22Rv1 (cell line): ENCODE results near the gene MEIOSIN.

Experiments
- H3K27ac ChIP-seq: fragments of 450-650 bp; 2 replicates; pipeline ENCODE4 v1.5.1; 2017
- ZFX ChIP-seq: fragments of 450-650 bp; IDR thresholded peaks from 2 replicates; pipeline ENCODE4 v1.6.1; 2017; ENCODE audit warnings: antibody characterized with exemption, borderline replicate concordance
- TF ChIP-seq, protein P1 (sequence below): fragments of 450-650 bp; IDR thresholded peaks from 2 replicates; pipeline ENCODE4 v1.5.1; 2017; ENCODE audit warnings: mild to moderate bottlenecking

MEIOSIN gene

DNA sequence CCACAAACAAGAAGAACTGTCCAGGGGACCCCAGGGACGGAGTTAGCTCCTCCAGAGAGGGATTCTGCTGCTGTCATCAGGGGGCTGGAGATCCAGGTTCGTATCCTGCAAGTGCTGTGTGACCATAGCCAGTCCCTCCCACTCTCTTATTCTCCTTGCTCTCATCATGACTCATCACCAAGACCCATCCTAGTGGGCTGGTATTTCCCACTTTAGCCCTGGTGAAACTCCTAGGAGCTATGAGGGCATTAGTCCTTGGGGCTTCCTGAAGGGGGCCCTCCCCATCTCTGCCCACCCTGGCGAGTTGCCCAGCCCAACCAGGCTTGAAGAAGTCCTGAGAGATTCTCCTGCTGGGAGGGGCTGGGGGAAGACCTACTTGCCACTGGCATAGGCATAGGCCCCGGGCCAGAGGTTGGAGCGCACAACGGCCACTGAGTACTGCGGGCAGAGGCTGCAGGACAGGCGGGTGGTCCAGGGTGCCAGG, 66.9 kb downstream of the MEIOSIN start:
- no peak overlapping the region for H3K27ac ChIP-seq
- TF ChIP-seq, protein P1, sequence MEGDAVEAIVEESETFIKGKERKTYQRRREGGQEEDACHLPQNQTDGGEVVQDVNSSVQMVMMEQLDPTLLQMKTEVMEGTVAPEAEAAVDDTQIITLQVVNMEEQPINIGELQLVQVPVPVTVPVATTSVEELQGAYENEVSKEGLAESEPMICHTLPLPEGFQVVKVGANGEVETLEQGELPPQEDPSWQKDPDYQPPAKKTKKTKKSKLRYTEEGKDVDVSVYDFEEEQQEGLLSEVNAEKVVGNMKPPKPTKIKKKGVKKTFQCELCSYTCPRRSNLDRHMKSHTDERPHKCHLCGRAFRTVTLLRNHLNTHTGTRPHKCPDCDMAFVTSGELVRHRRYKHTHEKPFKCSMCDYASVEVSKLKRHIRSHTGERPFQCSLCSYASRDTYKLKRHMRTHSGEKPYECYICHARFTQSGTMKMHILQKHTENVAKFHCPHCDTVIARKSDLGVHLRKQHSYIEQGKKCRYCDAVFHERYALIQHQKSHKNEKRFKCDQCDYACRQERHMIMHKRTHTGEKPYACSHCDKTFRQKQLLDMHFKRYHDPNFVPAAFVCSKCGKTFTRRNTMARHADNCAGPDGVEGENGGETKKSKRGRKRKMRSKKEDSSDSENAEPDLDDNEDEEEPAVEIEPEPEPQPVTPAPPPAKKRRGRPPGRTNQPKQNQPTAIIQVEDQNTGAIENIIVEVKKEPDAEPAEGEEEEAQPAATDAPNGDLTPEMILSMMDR: no peak
- TF ChIP-seq ZFX: no peak

DNA sequence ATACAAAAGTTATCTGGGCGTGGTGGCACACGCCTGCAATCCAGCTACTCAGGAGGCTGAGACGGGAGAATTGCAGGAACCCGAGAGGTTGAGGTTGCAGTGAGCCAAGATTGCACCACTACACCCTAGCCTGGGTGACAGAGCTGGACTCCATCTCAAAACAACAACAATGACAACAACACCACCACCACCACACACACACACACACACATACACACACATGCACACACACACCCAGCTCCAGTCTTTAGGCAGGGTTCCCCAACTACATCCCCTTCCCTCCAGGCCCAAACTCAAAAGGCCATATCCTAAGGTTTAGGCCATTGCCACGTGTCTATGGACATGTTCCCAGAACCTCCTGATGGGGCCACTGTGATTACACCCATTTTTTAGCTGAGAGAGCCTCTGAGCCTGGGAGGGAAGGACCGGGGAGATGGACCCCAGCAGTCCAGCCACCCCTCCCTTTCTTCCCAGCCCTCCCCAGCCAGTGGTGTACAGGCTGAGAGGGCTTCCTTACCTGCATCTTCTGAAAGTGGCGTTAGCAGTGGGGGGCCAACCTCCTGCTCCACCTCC, 68.5 kb downstream of the MEIOSIN start:
- no peak overlapping the region for H3K27ac ChIP-seq
- TF ChIP-seq ZFX: no peak
- TF ChIP-seq, protein P1: no peak

DNA sequence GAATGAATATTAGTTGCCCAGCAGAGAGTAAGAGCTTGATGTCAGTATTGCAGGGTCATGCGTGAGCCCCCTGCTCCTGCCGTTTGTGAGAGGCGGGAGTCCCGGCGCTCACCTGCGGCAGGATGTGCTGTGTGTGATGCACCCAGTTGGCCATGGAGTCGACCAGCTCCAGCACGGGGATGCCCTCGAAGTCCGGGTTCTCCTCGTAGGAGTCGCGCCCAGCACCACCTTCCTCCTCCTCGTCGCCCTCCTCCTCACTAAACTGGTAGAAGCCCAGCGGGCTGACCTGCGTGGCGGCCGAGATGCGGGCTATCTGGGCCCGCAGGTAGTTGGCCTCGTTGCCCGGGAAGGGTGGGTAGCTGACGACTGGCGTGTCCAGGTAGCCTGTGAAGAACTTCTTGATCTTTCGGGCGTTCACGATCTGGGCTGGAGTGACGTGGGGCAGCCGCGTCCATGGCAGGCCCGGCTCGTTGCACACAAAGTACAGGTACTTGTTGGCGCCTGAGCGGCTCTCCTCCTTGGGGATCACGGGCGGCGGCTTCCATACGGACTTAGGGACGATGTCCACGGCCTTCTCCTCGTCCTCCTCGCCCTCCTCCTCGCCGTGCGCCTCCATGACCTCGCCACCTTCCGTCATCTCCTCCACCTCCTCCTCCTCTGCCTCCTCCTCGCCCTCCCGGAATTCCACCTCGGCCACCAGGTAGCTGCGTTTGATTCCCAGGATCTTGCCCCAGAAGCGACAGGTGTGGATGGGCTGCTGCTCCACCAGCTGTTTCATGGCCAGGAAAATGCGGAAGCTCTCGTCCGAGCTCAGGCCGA, 71.1 kb downstream of the MEIOSIN start:
- TF ChIP-seq, protein P1: no peak
- no peak for TF ChIP-seq ZFX
- no peak overlapping the region for H3K27ac ChIP-seq

DNA sequence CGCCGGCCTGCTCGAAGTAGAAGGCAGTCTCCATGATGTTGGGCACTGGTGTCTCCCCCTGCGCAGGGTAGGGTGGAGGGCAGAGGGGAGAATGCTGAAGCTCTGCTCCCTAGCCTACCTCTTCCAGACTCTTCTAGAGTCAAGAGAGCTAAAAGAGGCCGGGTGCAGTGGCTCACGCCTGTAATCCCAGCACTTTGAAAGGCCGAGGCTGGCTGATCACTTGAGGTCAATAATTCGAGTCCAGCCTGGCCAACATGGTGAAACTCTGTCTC, 71.7 kb downstream of the MEIOSIN start:
- TF ChIP-seq, protein P1: no peak
- TF ChIP-seq ZFX: no peak
- H3K27ac ChIP-seq: no peak overlapping the region

DNA sequence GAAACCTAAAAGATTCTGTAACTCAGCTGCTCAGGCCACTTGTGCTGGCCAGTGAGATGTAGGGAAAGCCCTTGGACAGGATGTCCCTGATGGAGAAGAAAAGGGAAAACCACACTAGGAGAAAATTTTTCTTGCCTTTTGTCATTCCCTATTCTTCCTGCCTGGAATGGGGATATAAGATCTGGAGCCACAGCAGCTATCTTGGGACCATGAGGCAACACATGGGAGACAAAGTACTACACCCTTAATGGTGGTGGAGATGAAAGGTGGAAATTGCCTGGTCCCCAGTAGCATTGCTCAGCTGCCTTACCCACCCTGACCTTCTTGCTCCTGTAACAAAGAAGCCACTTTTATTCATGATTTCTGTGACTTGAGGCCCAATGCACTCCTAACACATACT, 72.5 kb downstream of the MEIOSIN start:
- no peak overlapping the region for H3K27ac ChIP-seq
- TF ChIP-seq ZFX: no peak
- TF ChIP-seq, protein P1: no peak

DNA sequence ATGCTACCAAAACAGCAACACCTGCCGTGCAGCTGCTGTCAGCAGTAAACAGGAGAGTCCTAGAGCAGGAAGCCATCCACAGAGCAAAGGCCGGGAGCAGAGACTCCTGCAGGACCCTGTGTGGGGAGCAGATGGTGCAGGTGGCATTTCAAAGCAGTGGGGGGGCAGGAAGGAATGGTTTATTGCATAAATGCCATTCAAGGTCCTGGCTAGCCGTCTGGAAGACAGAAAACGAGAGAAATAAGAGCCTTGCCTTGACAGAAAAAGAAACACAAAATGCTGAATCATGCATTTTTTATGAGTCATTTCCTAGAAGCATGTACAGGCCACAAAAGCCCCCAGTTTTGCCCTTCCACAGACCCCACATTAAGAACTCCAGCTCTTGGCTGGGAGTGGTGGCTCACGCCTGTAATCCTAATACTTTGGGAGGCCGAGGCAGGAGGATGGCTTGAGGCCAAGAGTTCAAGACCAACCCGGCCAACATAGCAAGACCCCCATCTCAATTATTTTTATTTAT, 76.5 kb downstream of the MEIOSIN start:
- TF ChIP-seq, protein P1: no peak
- no peak for TF ChIP-seq ZFX
- H3K27ac ChIP-seq: no peak overlapping the region

- TF ChIP-seq, protein P1: no peak
- TF ChIP-seq ZFX: no peak
- no peak overlapping the region for H3K27ac ChIP-seq
Measured at GRCh38 chr19:45812297-45812696, 79.1 kb downstream of the MEIOSIN start.
